ENCODE data around the gene PDXP. TPM values are rescaled to one million over a fixed set of nuclear protein-coding genes. Genes with fewer than 3 reads are reported as not detected.

The PDXP gene
- total RNA-seq, 1 experiment from 2014 or later, result 42.7 TPM

DNA sequence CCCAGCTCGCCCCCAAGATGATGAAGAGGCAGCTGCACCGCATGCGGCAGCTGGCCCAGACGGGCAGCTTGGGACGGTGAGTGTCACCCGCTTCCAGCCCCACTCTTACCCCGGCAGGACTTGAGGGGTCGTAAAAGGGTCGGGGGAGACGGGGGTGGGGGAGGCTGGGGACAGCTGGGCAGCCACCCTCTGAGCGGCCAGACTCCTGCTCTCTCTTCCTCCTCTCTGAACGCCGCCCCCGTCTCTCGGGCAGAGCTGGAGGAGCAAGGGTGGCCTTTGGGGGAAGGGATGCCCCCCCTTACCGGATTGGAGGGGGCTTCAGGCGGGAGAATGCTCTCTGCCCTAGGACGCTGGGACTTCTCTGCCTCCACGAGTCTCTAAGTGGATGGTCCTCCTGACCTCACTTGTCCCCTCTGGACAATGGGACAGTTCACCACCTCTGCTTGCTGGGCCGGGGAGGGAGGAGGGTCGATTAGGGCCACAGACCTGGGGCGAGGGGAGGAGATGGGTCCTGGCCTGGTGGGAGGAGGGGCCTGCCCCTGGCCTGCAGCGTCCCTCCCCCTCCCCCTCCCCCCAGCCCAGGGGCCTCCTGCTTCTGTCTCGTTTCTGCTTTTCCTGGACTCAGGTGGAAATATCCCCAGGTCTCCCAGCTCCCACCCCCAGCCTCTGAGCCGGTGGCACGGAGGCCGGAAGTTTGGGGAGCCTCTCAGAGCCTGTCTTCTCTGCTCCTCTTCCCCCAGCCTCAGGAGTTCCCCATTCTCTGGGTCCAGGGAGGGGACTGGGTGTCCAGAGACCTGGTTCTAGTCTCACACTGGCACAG lies 18.5 kb upstream of the PDXP start:
- no peak for DNase-seq (ENCODE audit: low read depth, low spot score)
- Histone ChIP-seq H3K4me2 (ENCODE audit: low read length) (peak overlapping the region; percentile 96), H3K9ac (ENCODE audit: low read length) (peak overlapping the region; percentile 85), H3K79me2 (ENCODE audit: insufficient read depth, low read length) (peaks cover 14% of the 10 kb centered on the region), H3K4me1 (ENCODE audit: control insufficient read depth in 1 of 2, insufficient read depth in 2 of 2, low read length in 2 of 2) (peaks cover 31 to 62% of the 10 kb centered on the region in 2 experiments; a peak in 3 of 4 replicates), H3K9me2 (ENCODE audit: insufficient read depth) (no peaks in the 10 kb centered on the region), H3K4me3 (replicated peaks in 1 of 2; ENCODE audit: low read depth in 1 of 2, low read length in 2 of 2) (peak overlapping the region; percentile 85 to 89), H4K20me1 (ENCODE audit: insufficient read depth) (no peaks in the 10 kb centered on the region), H3K27me3 (ENCODE audit: insufficient read depth, low read length) (no peaks in the 10 kb centered on the region), H3K9me3 (ENCODE audit: control insufficient read depth in 1 of 2, insufficient read depth in 1 of 2, low read depth in 1 of 2, low read length in 2 of 2) (no peaks in the 10 kb centered on the region), H2AFZ (ENCODE audit: low read depth, low read length, poor library complexity, severe bottlenecking) (no peak overlapping the region), H3K27ac (ENCODE audit: low read depth, low read length) (peak overlapping the region; percentile 61), H3K36me3 (ENCODE audit: control insufficient read depth in 1 of 2, insufficient read depth in 2 of 2, low read length in 2 of 2) (peaks cover 4 to 18% of the 10 kb centered on the region in 2 experiments; a peak in 1 of 4 replicates)
- intact Hi-C loops (cut with micrococcal nuclease), result loop anchor here (5.0 kb wide), 1 partner anchor 152 kb away; no protein-coding TSS in a partner anchor
- CTCF ChIA-PET, result interaction anchor here (0.7 to 1.2 kb wide), 2 partner anchors 18 to 37 kb away, joined by 3 to 8 read pairs; partner anchors contain the start of gene PDXP
- RAD21 ChIA-PET (ENCODE audit: low non-redundant PET in 1 of 2, low total read pairs in 2 of 2, uncharacterized antibody in 2 of 2, unreplicated experiment in 2 of 2), result no interaction called here
- POLR2A ChIA-PET, result no interaction called here
- ATAC-seq, result no peak
- TF ChIP-seq ATF3 (IDR thresholded peaks at IDR 0.05) (no peak), ZNF274 (IDR thresholded peaks at IDR 0.05; ENCODE audit: low read depth, low read length) (no peak), POLR2AphosphoS5 (IDR thresholded peaks at IDR 0.05; ENCODE audit: low read depth, low read length) (no peak), EGR1 (IDR thresholded peaks at IDR 0.05; ENCODE audit: low read depth) (no peak), EZH2 (IDR thresholded peaks at IDR 0.05) (no peak), ZFX (IDR thresholded peaks at IDR 0.05) (no peak), SP1 (IDR thresholded peaks at IDR 0.05; ENCODE audit: low read depth) (no peak), MAX (IDR thresholded peaks at IDR 0.05) (no peak), CBX3 (IDR thresholded peaks at IDR 0.05; ENCODE audit: low read depth) (no peak), CTCF (IDR thresholded peaks at IDR 0.05 in 2 of 3, conservative IDR thresholded peaks at IDR 0.05 in 1 of 3; ENCODE audit: borderline replicate concordance in 1 of 3, insufficient read depth in 1 of 3, low read depth in 2 of 3, low read length in 2 of 3) (no peak), SRF (IDR thresholded peaks at IDR 0.05; ENCODE audit: low read depth) (no peak), YY1 (IDR thresholded peaks at IDR 0.05; ENCODE audit: extremely low read depth, insufficient replicate concordance, low read depth, low read length) (no peak), JUND (IDR thresholded peaks at IDR 0.05) (no peak), CEBPB (IDR thresholded peaks at IDR 0.05; ENCODE audit: low read depth) (no peak), ELF1 (IDR thresholded peaks at IDR 0.05; ENCODE audit: borderline replicate concordance, low read depth) (no peak), POLR2A (IDR thresholded peaks at IDR 0.05; ENCODE audit: borderline replicate concordance, extremely low read depth, insufficient read depth, insufficient read length) (no peak), REST (IDR thresholded peaks at IDR 0.05; ENCODE audit: low read depth) (no peak), FOSL1 (IDR thresholded peaks at IDR 0.05; ENCODE audit: low read depth) (no peak), RAD21 (IDR thresholded peaks at IDR 0.05; ENCODE audit: low read depth) (no peak), EZH2phosphoT487 (IDR thresholded peaks at IDR 0.05; ENCODE audit: borderline replicate concordance) (no peak)
- BruUV-seq (replicated peaks), result no TSS peak

Data from HCT116 (cell line).